T47D (cell line): Measurements from ENCODE around the gene ZNF398.
A peak's percentile ranks its signal among the peaks of the same experiment; 100 is the strongest.
"Not testable (repeated sequence)": the region's sequence is repeated elsewhere in the genome, so short reads cannot be mapped to it uniquely, and the experiment has no call there.

ENCODE experiments used
- DNase-seq, 2 experiments: peaks; one replicate each; pipeline versions ENCODE4 v3.0.0 to v3.0.0-alpha.2; 2011 to 2012; ENCODE audit warnings: low read depth in 1 of 2, low spot score in 1 of 2
- JUND ChIP-seq: IDR thresholded peaks from 2 replicates; pipeline ENCODE4 v1.6.1; 2012; ENCODE audit warnings: low read depth
- in situ Hi-C: cut with HindIII; loops from 2 replicates; pipeline ENCODE4 v1.10.0; 2016; ENCODE audit warnings: low sequenced_read_pairs, low pct_unique_long_range_greater_than_20kb

ZNF398 gene

GRCh38 chr7:149130572-149131198 lies 16.6 kb upstream of the ZNF398 start:
- DNase-seq = no peak
- TF ChIP-seq JUND = no peak
- in situ Hi-C loops = no loop called here

- in situ Hi-C loops = no loop called here
- DNase-seq = no peak
- no peak for TF ChIP-seq JUND
Measured at GRCh38 chr7:149133028-149133710, 14.1 kb upstream of the ZNF398 start.

- no peak for DNase-seq
- in situ Hi-C loops = no loop called here
- no peak for TF ChIP-seq JUND
Measured at GRCh38 chr7:149136118-149136517, 11.1 kb upstream of the ZNF398 start.

- DNase-seq = no peak
- TF ChIP-seq JUND = no peak
- in situ Hi-C loops = no loop called here
Measured at GRCh38 chr7:149140831-149141230, 6.4 kb upstream of the ZNF398 start.

- no peak for DNase-seq
- TF ChIP-seq JUND = no peak
- in situ Hi-C loops = no loop called here
Measured at GRCh38 chr7:149141893-149142292, 5.4 kb upstream of the ZNF398 start.

GRCh38 chr7:149144436-149144922 lies 2.8 kb upstream of the ZNF398 start:
- DNase-seq, in situ Hi-C loops: not testable (repeated sequence)

GRCh38 chr7:149145031-149145845 lies 2.0 kb upstream of the ZNF398 start:
- in situ Hi-C loops = no loop called here
- DNase-seq = peak; percentile 35 to 92
- no peak for TF ChIP-seq JUND

- no peak for TF ChIP-seq JUND
- DNase-seq = peak; percentile 39 to 49
- in situ Hi-C loops = no loop called here
Measured at GRCh38 chr7:149147752-149148653, 750 bp downstream of the ZNF398 start.

GRCh38 chr7:149150981-149151380 lies 3.7 kb downstream of the ZNF398 start:
- TF ChIP-seq JUND = no peak
- in situ Hi-C loops = no loop called here
- no peak for DNase-seq

- DNase-seq = no peak
- in situ Hi-C loops = no loop called here
- no peak for TF ChIP-seq JUND
Measured at GRCh38 chr7:149153346-149153745, 6.1 kb downstream of the ZNF398 start.

GRCh38 chr7:149154056-149154455 lies 6.8 kb downstream of the ZNF398 start:
- TF ChIP-seq JUND = no peak
- DNase-seq = peak in 1 of 2 experiments; percentile 68
- in situ Hi-C loops = no loop called here

- in situ Hi-C loops = no loop called here
- DNase-seq = no peak
- no peak for TF ChIP-seq JUND
Measured at GRCh38 chr7:149156898-149157297, 9.6 kb downstream of the ZNF398 start.
